OCI-LY1 (cell line): Measurements from ENCODE around the gene RASA3.

Experiments
- H2AFZ ChIP-seq: fragments of 200-600 bp; sonication (generic), shearing (Covaris generic); 2 replicates; pipeline ENCODE4 v1.6.0; 2014; ENCODE audit warnings: antibody characterized with exemption, mild to moderate bottlenecking, low read length
- H3F3A ChIP-seq: fragments of 200-600 bp; sonication (generic), shearing (Covaris generic); 2 replicates; pipeline ENCODE4 v1.6.0; 2014; ENCODE audit warnings: mild to moderate bottlenecking, antibody characterized with exemption, low read length, moderate library complexity; ENCODE audit not compliant: insufficient read depth
- H3K27ac ChIP-seq: fragments of 200-600 bp; sonication (generic); 2 replicates; pipeline ENCODE4 v1.5.1; 2014; ENCODE audit warnings: low read length, mixed run types, mild to moderate bottlenecking, low read depth; ENCODE audit not compliant: poor library complexity, severe bottlenecking
- H3K27me3 ChIP-seq: fragments of 200-600 bp; sonication (generic); 2 replicates; pipeline ENCODE4 v1.6.0; 2014; ENCODE audit warnings: antibody characterized with exemption, mild to moderate bottlenecking, low read length, moderate library complexity; ENCODE audit not compliant: insufficient read depth
- H3K36me3 ChIP-seq: fragments of 200-600 bp; sonication (generic); 2 replicates; pipeline ENCODE4 v1.6.1; 2014; ENCODE audit warnings: mild to moderate bottlenecking, antibody characterized with exemption, low read length, moderate library complexity, mixed read lengths; ENCODE audit not compliant: insufficient read depth
- H3K4me1 ChIP-seq: fragments of 200-600 bp; sonication (generic); 2 replicates; pipeline ENCODE4 v1.5.1; 2014; ENCODE audit warnings: mild to moderate bottlenecking, low read length, moderate library complexity; ENCODE audit not compliant: insufficient read depth, severe bottlenecking
- H3K4me2 ChIP-seq: fragments of 200-600 bp; sonication (generic), shearing (Covaris generic); 2 replicates; pipeline ENCODE4 v1.6.1; 2014; ENCODE audit warnings: low read length
- H3K4me3 ChIP-seq: fragments of 200-600 bp; sonication (generic); 2 replicates; pipeline ENCODE4 v1.5.1; 2014; ENCODE audit warnings: low read length, low read depth, mild to moderate bottlenecking, mixed read lengths; ENCODE audit not compliant: poor library complexity, severe bottlenecking
- H3K79me2 ChIP-seq: fragments of 200-600 bp; shearing (Covaris generic); 2 replicates; pipeline ENCODE4 v1.6.1; 2016; ENCODE audit warnings: mixed run types, low read length, mixed read lengths; ENCODE audit not compliant: insufficient read depth
- H3K9ac ChIP-seq: fragments of 200-600 bp; sonication (generic), shearing (Covaris generic); 2 replicates; pipeline ENCODE4 v1.6.1; 2014; ENCODE audit warnings: mild to moderate bottlenecking, low read length, mixed read lengths
- H3K9me2 ChIP-seq: fragments of 200-600 bp; sonication (generic), shearing (Covaris generic); 2 replicates; pipeline ENCODE4 v1.6.1; 2014; ENCODE audit warnings: low read depth, mild to moderate bottlenecking, low read length, mixed read lengths
- H3K9me3 ChIP-seq: fragments of 200-600 bp; shearing (Covaris generic); 2 replicates; pipeline ENCODE4 v1.6.1; 2014; ENCODE audit warnings: low read length, mixed read lengths
- H4K20me1 ChIP-seq: fragments of 200-600 bp; sonication (generic), shearing (Covaris generic); 2 replicates; pipeline ENCODE4 v1.6.0; 2016; ENCODE audit warnings: mild to moderate bottlenecking, low read length; ENCODE audit not compliant: insufficient read depth
- CTCF ChIP-seq: fragments of 200-600 bp; sonication (generic), shearing (Covaris generic); IDR thresholded peaks from 2 replicates; pipeline ENCODE4 v1.5.1; 2017; ENCODE audit warnings: mild to moderate bottlenecking, antibody characterized with exemption, low read length, moderate library complexity, mixed read lengths
- EZH2 ChIP-seq: fragments of 200-600 bp; sonication (generic), shearing (Covaris generic); IDR thresholded peaks from 2 replicates; pipeline ENCODE4 v1.8.0; 2017; ENCODE audit warnings: borderline replicate concordance, mixed run types, mild to moderate bottlenecking, antibody characterized with exemption, low read length, moderate library complexity, mixed read lengths

Gene RASA3

GRCh38 chr13:114012141-114012540 lies 120.3 kb downstream of the RASA3 start:
- Histone ChIP-seq H3K4me1 (no peaks in the 10 kb centered on the region), H3K9me2 (no peaks in the 10 kb centered on the region), H3K4me3 (no peak overlapping the region), H3K27ac (no peak overlapping the region), H3K4me2 (no peak overlapping the region), H3K36me3 (peaks cover 73% of the 10 kb centered on the region), H3K9me3 (no peaks in the 10 kb centered on the region), H3K79me2 (no peaks in the 10 kb centered on the region), H3K27me3 (no peaks in the 10 kb centered on the region), H3K9ac (no peak overlapping the region), H3F3A (peaks cover 4% of the 10 kb centered on the region; the same call in 1 of the 2 replicates), H2AFZ (no peak overlapping the region), H4K20me1 (no peaks in the 10 kb centered on the region)
- no peak for TF ChIP-seq EZH2
- TF ChIP-seq CTCF: no peak

GRCh38 chr13:114011226-114011625 lies 121.2 kb downstream of the RASA3 start:
- Histone ChIP-seq H3K4me3 (no peak overlapping the region), H3K9ac (no peak overlapping the region), H2AFZ (no peak overlapping the region), H3K27me3 (no peaks in the 10 kb centered on the region), H3F3A (peaks cover 4% of the 10 kb centered on the region; the same call in 1 of the 2 replicates), H3K79me2 (no peaks in the 10 kb centered on the region), H3K9me3 (no peaks in the 10 kb centered on the region), H3K4me1 (no peaks in the 10 kb centered on the region), H3K9me2 (no peaks in the 10 kb centered on the region), H4K20me1 (no peaks in the 10 kb centered on the region), H3K4me2 (no peak overlapping the region), H3K27ac (no peak overlapping the region), H3K36me3 (peaks cover 63% of the 10 kb centered on the region)
- TF ChIP-seq CTCF: no peak
- TF ChIP-seq EZH2: no peak

- Histone ChIP-seq H3K9ac (no peak overlapping the region), H3K27ac (no peak overlapping the region), H3K4me1 (no peaks in the 10 kb centered on the region), H2AFZ (no peak overlapping the region), H3K4me3 (no peak overlapping the region), H3K4me2 (no peak overlapping the region), H3K79me2 (no peaks in the 10 kb centered on the region), H3K9me3 (no peaks in the 10 kb centered on the region), H3F3A (peaks cover 4% of the 10 kb centered on the region; the same call in 1 of the 2 replicates), H3K27me3 (no peaks in the 10 kb centered on the region), H3K9me2 (no peaks in the 10 kb centered on the region), H3K36me3 (peaks cover 57% of the 10 kb centered on the region), H4K20me1 (no peaks in the 10 kb centered on the region)
- no peak for TF ChIP-seq EZH2
- TF ChIP-seq CTCF: no peak
These were observed 121.9 kb downstream of the RASA3 start for GRCh38 chr13:114010401-114011101.
